ENCODE data around the gene APOL3. TPM values are rescaled to one million over a fixed set of nuclear protein-coding genes. Genes with fewer than 3 reads are reported as not detected.

APOL3 gene
- total RNA-seq, 1 experiment from 2014 or later: not detected

GRCh38 chr22:36152088-36152487 is 8.5 kb downstream of the APOL3 start:
- Histone ChIP-seq H3K27me3 (replicated peaks; ENCODE audit: insufficient read depth, low read depth, low read length, poor library complexity) (no peaks in the 10 kb centered on the region), H3K4me3 (ENCODE audit: low read depth, low read length, poor library complexity, severe bottlenecking) (no peak overlapping the region), H3K27ac (ENCODE audit: low read depth, low read length, poor library complexity, severe bottlenecking) (no peak overlapping the region), H3K9me3 (ENCODE audit: low read depth, low read length, poor library complexity, severe bottlenecking) (no peaks in the 10 kb centered on the region), H3K4me1 (ENCODE audit: insufficient read depth, low read length, poor library complexity, severe bottlenecking) (no peaks in the 10 kb centered on the region), H3K36me3 (ENCODE audit: insufficient read depth, low read length, poor library complexity, severe bottlenecking) (no peaks in the 10 kb centered on the region)
- no peak for TF ChIP-seq EZH2 (IDR thresholded peaks at IDR 0.05; ENCODE audit: borderline replicate concordance, low read depth, low read length, poor library complexity, severe bottlenecking)
- no peak for TF ChIP-seq CTCF (conservative IDR thresholded peaks at IDR 0.05; ENCODE audit: low read depth, low read length)
- intact Hi-C loops (cut with micrococcal nuclease; ENCODE audit: unreplicated experiment): no loop called here
- ChIA-PET POLR2A (ENCODE audit: low non-redundant PET) (no interaction called here), CTCF (no interaction called here)
- no peak for DNase-seq (ENCODE audit: low spot score)
- BruUV-seq (replicated peaks): no TSS peak

- no peak for DNase-seq (ENCODE audit: low spot score)
- POLR2A ChIA-PET (ENCODE audit: low non-redundant PET): no interaction called here
- no peaks in the 10 kb centered on the region for H3K36me3 ChIP-seq (ENCODE audit: insufficient read depth, low read length, poor library complexity, severe bottlenecking)
- H3K4me1 ChIP-seq (ENCODE audit: insufficient read depth, low read length, poor library complexity, severe bottlenecking): no peaks in the 10 kb centered on the region
- H3K27me3 ChIP-seq (replicated peaks; ENCODE audit: insufficient read depth, low read depth, low read length, poor library complexity): no peaks in the 10 kb centered on the region
- no peak overlapping the region for H3K4me3 ChIP-seq (ENCODE audit: low read depth, low read length, poor library complexity, severe bottlenecking)
- CTCF ChIA-PET: no interaction called here
- no peak for TF ChIP-seq EZH2 (IDR thresholded peaks at IDR 0.05; ENCODE audit: borderline replicate concordance, low read depth, low read length, poor library complexity, severe bottlenecking)
- TF ChIP-seq CTCF (conservative IDR thresholded peaks at IDR 0.05; ENCODE audit: low read depth, low read length): no peak
- no TSS peak for BruUV-seq (replicated peaks)
- intact Hi-C loops (cut with micrococcal nuclease; ENCODE audit: unreplicated experiment): no loop called here
- H3K27ac ChIP-seq (ENCODE audit: low read depth, low read length, poor library complexity, severe bottlenecking): no peak overlapping the region
- no peaks in the 10 kb centered on the region for H3K9me3 ChIP-seq (ENCODE audit: low read depth, low read length, poor library complexity, severe bottlenecking)
These were observed 9.5 kb downstream of the APOL3 start for GRCh38 chr22:36151006-36151595.

DNA sequence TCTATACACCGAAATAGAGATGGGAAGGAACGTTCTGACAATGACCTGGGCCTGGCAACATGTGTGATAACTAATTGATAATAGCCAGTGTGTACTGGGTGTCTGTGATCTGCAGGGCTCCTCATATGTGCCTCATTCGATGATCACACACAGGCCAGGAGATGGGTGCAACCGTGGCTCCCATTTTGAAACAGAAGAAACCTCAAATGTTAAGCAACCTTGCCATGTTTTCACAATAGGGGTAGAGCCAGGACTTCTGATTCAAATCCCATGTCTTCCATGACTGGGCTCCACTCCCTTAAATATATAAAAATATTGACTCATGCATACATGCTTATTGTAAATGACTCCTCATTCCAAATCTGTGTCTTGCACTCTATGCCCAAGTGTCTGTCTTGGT is 11.1 kb downstream of the APOL3 start:
- TF ChIP-seq EZH2 (IDR thresholded peaks at IDR 0.05; ENCODE audit: borderline replicate concordance, low read depth, low read length, poor library complexity, severe bottlenecking) (no peak), CTCF (conservative IDR thresholded peaks at IDR 0.05; ENCODE audit: low read depth, low read length) (no peak)
- Histone ChIP-seq H3K27me3 (replicated peaks; ENCODE audit: insufficient read depth, low read depth, low read length, poor library complexity) (no peaks in the 10 kb centered on the region), H3K9me3 (ENCODE audit: low read depth, low read length, poor library complexity, severe bottlenecking) (no peaks in the 10 kb centered on the region), H3K27ac (ENCODE audit: low read depth, low read length, poor library complexity, severe bottlenecking) (no peak overlapping the region), H3K36me3 (ENCODE audit: insufficient read depth, low read length, poor library complexity, severe bottlenecking) (no peaks in the 10 kb centered on the region), H3K4me1 (ENCODE audit: insufficient read depth, low read length, poor library complexity, severe bottlenecking) (no peaks in the 10 kb centered on the region), H3K4me3 (ENCODE audit: low read depth, low read length, poor library complexity, severe bottlenecking) (no peak overlapping the region)
- CTCF ChIA-PET: no interaction called here
- no TSS peak for BruUV-seq (replicated peaks)
- no peak for DNase-seq (ENCODE audit: low spot score)
- intact Hi-C loops (cut with micrococcal nuclease; ENCODE audit: unreplicated experiment): loop anchor here (5.0 kb wide), 3 partner anchors 33 to 138 kb away; no protein-coding TSS in a partner anchor
- POLR2A ChIA-PET (ENCODE audit: low non-redundant PET): no interaction called here
